Activated CD4-positive, CD25-positive, alpha-beta regulatory T cell treated with anti-CD3 and anti-CD28 coated beads, Interleukin-2, amount 50 U/mL, for 24 hours (primary cell): ENCODE data around the gene PUDP.
"Not testable (repeated sequence)": the region's sequence is repeated elsewhere in the genome, so short reads cannot be mapped to it uniquely, and the experiment has no call there.

ENCODE experiments used
- ATAC-seq, 2 donors: fragments of 150-1000 bp; cut with Tn5 transposase; one replicate each; pipeline ENCODE4 v1.10.0; 2021; ENCODE audit warnings: mild to moderate bottlenecking in 1 of 2, moderate library complexity in 1 of 2

Gene PUDP

GRCh38 chrX:7025471-7025870 is 122.5 kb downstream of the PUDP start:
- no peak for ATAC-seq

- ATAC-seq = no peak
Measured at GRCh38 chrX:7024850-7025249, 123.1 kb downstream of the PUDP start.

DNA sequence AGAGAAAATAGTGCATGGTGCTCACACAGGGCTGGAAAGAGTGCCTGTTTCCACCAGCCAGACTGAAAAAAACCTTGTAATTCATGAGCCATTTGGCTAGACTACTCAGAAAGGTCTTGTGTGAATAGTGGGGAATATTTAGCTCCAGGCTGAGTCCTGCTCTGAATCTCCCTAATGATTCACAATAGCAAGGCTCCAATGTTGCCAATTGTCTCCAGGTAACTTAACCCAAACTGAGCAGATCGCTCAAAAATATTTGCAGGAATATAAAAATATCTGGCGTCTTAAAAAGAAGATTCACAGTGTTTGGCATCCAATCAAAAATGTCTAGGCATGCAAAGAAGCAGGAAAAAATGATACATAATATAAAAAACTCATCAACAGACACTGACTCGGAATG is 125.0 kb downstream of the PUDP start:
- ATAC-seq = not testable (repeated sequence)

- no peak for ATAC-seq
Measured at GRCh38 chrX:7021991-7022390, 126.0 kb downstream of the PUDP start.

DNA sequence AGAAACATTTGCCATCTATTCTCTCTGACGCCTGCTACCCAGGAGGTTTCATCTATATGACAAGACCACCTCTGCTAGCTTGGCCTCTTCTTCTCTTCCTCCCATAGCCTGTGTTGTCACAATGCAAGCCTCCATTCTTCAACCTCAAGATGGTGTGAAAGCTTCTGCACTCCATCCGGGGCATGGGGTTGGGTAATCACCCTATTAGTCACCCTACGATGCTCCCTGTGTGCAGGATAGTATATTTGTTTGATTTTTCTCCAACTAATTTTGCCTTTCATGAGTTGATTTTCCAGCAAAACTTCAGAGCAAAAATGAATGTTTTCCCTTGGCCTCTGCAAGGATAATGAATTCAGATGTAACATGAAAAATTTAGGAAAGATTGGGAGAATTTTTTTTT is 128.4 kb downstream of the PUDP start:
- no peak for ATAC-seq

- ATAC-seq = not testable (repeated sequence)
Measured at GRCh38 chrX:7012262-7012834, 135.6 kb downstream of the PUDP start.

DNA sequence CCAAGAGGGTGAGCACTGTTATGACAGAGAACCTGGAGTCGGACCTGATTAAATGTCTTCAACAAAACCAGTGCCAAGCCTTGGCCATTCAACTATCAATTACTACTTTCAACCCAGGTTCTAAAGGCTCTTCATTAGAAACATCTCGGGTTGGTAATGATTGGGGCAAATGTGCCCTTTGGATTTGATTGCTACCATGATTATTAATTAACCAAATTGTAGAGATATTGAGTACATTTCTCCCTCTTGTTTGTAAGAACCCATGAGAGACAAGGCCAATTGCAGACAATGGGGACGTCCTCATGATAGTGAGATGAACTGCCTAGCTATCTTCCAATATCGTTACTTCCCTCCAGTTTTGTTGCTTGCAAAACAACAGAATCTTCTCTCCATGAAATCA is 137.1 kb downstream of the PUDP start:
- ATAC-seq = not testable (repeated sequence)

GRCh38 chrX:7007328-7007727 is 140.6 kb downstream of the PUDP start:
- not testable (repeated sequence) for ATAC-seq
